IPS DF 4.7 (cell line): Measurements from ENCODE around the gene NCEH1.
"Not testable (repeated sequence)": the region's sequence is repeated elsewhere in the genome, so short reads cannot be mapped to it uniquely, and the experiment has no call there.

Experiments used
- DNase-seq: peaks from one replicate; pipeline ENCODE4 v3.0.0-alpha.2; 2013; ENCODE audit warnings: low spot score; ENCODE audit errors: extremely low read depth

Gene NCEH1

DNA sequence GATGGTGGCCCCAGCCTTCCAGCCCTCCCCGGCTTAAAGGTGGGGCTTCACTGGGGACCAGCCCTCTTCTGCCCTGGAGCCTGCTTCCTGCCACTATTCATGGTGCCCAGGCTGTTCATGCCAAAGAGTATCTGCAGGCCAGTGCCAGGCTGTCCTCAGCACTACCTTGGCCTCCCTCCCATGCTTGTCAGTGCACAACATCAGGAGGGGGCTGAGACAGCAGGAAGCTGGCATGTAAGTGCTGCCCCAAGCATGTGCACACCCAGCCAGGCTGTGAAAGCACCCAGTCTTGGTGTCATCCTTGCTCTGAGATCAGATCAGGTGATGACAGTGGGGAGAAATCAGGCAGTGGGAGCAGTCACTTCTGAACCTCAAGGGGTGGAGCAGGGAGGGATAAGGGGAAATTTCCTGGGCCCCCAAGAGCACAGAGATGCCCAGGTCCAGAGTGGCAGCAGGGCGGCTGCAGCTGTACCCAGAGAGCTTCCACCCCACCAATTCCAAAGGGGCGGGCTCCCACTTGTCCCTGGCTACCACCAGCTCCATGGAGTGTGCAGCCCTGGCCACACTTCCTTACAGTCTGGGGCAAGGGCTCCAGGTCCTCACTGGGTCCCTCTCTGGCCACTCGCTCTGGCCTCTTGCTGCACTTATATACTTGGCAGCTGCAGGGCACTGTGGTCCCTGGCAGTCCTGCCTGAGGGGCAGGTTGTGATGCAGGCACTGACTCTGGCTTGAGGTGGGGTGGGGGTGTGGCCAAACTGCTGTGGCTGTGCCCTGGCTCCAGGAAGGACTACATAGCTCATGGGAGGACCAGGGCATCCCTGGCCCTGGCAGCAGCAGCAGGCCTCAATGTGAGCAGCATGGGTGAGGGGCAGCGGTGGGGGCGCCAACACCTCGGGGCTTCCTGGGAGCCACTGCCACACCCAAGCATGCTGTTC, 96.3 kb downstream of the NCEH1 start:
- DNase-seq = no peak

GRCh38 chr3:172613845-172614244, 97.0 kb downstream of the NCEH1 start:
- no peak for DNase-seq

GRCh38 chr3:172612871-172613678, 97.8 kb downstream of the NCEH1 start:
- no peak for DNase-seq

DNA sequence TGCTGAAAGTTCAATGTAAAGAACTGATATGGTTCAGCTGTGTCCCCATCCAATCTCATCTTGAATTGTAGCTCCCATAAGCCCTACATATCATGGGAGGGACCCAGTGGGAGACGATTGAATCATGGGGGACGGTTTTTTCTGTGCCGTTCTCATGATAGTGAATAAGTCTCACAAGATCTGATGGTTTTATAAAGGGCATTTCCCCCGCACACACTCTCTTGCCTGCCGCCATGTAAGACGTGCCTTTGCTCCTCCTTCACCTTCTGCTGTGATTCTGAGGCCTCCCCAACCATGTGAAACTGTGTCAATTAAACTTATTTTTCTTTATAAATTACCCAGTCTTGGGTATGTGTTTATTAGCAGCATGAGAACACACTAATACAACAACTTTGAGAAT, 101.1 kb downstream of the NCEH1 start:
- no peak for DNase-seq

DNA sequence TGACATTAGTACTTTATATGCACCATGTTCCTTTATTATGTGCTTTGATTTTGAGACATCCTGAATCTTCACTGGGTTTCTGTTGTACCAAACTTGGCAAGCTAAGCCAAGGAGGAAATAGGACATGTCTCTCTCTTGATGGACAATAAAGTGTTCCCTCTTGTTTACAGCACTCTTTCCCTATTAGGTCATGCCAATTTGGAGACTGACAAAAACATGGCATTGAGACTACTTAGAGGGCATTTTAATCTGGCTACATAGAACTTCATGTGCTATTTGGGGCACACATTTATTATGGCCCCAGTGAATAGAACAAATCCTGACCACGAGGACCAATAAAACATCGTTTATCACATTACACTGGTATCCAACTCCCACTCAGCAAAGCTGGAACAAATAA, 102.3 kb downstream of the NCEH1 start:
- no peak for DNase-seq

- DNase-seq = peak; percentile 53
Observed at GRCh38 chr3:172607305-172608121, 103.4 kb downstream of the NCEH1 start.

DNA sequence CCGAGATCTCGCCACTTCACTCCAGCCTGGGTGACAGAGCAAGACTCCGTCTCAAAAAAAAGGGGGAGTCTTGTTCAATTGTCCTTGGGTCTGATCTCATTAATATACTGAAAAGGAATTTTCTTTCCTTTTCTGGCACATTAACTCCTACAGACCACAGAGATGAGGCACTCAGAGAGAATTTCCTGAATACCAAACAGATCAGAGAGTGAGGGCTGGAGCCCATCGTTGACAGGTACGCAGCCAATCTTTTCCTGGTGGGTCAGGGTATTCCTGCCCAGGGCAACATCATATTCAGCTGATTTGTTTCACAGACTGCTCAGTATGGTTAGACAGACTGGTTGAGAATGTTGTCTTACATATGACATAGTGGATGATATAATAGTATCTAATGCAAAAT, 104.8 kb downstream of the NCEH1 start:
- DNase-seq = no peak

DNA sequence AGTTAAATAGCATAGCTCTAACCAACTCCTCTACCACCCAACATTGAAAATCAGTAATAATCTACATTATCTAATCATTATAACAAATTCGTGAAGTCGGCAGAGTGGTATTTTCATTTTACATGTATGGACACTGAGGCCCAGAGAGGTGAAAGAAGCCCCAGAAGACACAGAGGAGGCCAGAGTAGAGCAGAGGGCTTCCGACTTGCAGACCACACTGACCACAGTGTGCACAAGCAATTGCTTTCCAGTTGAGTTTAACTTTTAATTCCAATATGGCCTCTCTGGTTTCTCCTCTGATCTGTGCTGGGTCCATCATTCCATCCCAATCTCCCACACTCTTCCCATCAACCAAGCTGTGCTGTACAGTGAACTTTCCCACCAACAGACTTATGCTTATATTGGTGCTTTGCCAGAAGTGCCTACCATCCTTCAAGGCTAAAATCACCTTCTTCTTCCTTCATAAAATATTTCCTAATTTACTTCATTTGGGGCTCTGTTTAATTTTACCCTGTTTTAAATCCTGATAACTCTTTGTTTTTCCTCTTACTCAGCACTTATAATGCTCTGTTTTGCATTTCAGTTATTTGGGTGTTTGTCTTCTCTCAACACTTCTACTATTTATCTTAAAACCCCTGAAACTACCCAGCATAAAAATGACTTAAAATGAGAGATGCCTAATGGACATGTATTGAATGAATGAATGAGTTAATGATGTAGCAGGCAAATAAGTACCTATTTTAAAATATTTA, 105.8 kb downstream of the NCEH1 start:
- DNase-seq = no peak

DNA sequence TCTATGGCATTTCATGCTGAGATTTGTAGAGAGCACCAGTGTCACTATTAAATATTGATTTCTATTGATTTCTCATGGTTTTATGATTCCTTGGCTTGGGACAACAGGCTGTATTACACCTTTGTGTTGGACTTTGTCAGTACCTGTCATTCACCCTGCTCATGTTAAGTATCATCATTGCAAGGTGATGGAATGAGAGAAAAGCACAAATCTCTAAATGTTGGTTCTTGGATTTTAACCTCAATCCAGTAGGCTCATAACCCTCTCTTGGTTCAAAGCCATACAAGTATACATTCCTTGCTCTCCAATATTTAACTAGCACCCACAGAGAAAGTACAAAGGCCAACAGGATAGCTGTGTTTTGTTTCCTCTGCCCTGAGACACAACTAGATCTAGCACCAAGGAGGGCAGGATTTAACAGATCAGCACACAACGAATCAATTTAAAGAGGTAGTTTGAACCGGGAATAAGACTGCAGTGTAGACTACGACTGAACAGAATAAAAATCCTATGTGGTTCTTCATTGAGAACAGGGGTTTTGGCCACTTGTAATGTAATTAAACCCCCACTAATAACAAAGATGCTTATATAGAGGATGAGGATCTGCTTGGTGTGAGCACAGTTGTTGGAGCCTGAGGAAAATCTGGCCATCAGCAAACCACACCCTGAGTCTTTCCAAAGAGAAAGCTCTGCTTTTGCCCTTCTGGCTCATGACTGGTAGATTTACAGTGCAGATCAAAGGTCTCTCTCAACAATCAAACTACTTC, 109.6 kb downstream of the NCEH1 start:
- DNase-seq = no peak

DNA sequence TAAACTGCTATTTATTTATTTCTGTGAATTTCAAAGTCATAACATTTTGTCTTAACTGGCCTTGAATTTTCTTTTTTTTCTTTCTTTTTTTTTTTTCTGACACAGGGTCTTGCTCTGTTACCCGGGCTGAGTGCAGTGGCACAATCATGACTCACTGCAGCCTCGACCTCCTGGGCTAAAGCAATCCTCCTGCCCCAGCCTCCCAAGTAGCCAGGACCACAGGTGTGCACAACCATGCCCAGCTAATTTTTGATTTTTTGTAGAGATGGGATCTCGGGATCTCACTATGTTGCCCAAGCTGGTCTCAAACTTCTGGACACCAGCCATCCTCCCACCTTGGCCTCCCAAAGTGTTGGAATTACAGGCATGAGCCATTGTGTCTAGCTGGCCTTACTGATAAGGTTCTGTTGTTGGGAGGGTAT, 110.2 kb downstream of the NCEH1 start:
- DNase-seq = no peak

DNA sequence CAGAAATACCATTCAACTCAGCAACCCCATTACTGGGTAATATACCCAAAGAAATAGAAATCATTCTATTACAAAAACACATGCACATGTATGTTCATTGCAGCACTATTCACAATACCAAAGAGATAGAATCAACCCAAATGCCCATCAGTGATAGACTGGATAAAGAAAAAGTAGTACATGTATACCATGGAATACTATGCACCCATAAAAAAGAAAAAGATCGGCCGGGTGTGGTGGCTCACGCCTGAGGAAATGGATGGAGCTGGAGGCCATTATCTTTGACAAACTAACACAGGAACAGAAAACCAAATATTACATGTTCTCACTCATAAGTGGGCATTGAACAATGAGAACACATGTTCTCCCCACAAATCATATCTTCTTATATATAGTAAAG, 112.0 kb downstream of the NCEH1 start:
- no peak for DNase-seq

DNA sequence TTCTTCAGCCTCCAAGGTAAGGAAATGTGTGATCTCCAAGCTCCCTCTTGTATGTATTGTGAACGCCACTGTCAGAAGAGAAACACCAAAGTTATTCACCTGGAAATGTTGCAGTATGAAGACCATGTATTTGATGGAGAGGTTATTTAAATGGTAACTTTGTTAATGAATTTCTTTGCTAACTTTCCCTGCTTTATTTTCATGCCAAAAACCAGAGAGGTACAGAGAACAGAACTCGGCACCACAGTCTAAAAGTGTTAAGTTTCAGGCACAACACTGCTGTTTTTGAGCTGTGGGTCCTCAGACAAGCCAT, 114.5 kb downstream of the NCEH1 start:
- DNase-seq = no peak

DNA sequence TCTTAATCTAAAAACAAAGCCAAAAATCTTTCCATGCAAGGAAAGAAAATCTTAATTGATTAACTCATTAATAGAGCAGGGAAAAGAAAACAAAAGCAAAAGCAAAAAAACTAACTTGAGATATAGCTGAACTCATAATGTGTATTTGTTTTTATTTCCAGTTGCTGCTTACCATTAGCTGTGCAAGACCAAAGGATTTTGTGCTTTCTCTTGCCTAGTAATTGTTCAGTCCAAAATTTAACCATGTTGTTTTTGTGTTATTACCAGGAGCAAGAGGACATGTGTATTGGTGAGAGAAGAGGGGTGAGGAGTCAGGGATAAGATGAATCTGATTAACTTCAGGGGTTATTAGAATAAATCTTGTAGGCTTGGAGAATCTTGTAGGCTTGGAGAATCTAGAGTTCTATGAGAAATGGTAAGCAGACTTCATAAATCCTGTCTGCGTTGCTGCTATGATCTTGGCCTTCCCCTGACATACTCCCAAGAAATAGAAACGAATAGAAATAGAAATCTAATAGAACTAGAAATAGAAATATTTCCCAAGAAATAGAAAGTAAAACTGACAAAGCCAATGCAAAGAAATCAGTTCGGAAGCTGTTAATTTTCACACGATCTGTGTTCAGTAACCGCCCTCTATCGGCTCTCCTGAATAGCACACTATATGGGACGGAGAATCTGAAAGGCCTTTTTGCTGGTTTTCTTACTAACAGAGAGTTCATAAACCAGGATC, 115.0 kb downstream of the NCEH1 start:
- DNase-seq = peak; percentile 11

GRCh38 chr3:172594900-172595663, 115.8 kb downstream of the NCEH1 start:
- DNase-seq = not testable (repeated sequence)

- no peak for DNase-seq
Observed at GRCh38 chr3:172592898-172593669, 117.8 kb downstream of the NCEH1 start.

DNA sequence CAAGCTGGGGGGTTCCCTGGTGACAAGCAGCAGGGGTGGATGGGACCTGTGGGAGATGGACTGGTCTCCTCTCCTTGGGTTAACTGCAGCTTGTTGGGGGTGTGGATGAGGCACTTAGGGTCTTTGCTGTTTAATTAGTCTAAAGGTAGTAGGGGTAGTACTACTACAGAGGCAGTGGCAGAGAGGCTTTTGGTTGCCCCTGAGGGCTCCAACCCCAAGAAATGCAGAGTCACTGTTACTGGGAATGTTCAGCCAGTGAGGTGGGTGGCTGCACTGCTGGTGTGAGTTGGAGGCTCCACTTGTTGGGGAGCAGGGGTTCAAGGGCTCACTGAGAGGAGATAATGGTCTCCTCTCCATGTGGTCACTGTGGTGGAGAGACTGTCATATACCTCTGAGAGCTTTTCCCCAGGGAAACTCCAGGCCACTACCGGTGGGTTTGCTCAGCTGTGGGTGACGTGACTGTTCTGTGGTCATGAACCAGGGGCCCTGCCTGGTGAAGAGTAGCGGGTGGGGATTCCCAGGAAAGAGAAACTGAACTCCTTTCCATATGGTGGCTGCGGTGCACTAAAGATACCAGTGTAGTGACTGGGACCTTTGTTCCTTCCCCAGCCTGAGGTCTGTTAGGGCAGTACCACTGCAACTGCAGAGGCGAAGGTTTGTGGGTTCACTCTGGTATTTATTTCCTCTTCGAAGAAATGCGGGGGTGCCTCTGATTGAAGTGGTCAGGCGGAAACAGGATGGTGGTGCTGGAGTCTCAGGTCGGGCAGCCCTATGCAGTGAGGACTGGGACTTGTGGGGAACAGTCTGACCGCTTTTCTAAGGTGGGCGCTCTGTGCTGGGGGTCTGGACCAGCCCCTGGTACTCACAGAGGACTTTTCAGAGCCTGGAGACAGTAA, 118.7 kb downstream of the NCEH1 start:
- DNase-seq = no peak

DNA sequence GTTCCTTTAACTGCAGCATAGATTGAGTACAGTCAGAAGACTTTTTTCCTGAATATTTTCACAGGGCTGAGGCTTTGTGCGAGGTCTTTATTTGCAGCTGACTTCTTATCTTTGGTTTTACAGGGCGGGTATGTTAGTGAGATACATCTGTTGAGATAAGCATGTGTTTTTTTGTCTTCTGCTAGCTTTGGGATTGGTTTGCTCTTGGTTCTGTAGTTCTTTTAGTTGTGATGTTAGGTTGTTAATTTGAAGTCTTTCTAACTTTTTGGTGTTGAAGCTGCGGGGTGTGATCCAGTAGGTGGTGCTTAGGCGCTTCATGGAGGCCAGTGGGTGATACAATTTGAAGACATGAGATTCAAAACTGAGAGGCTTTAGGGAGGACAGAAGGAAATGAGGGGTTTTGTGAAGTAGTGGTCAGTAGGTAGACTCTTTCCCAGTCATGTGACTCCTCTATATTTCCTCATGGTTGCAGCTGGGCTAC, 119.7 kb downstream of the NCEH1 start:
- DNase-seq = no peak
